Smooth muscle cell of the pulmonary artery (primary cell): Measurements from ENCODE around the gene AGPAT1. TPM values are rescaled to one million over a fixed set of nuclear protein-coding genes. Genes with fewer than 3 reads are reported as not detected.

Experiments
- total RNA-seq: library from RNA; depleted of rRNA; stranded (reverse); fragments of >200 nt; gene quantifications from 2 replicates; pipeline ENCODE4 v1.2.3, GENCODE V29; 2014

The AGPAT1 gene
- total RNA-seq, result 37.7 and 39.3 TPM in 2 replicates

GRCh38 chr6:32175711-32176475, at the start of gene AGPAT1:
TSS of gene AGPAT1 (minus strand) at chr6:32176084. CDS start at chr6:32171496, 4,588 bp downstream.

GRCh38 chr6:32223258-32224235, 47.7 kb upstream of the AGPAT1 start, which contains the start of gene NOTCH4:
TSS of gene NOTCH4 (minus strand) at chr6:32224067. CDS start at chr6:32223928, 139 bp downstream.

GRCh38 chr6:32192608-32193039, 16.7 kb upstream of the AGPAT1 start, which contains the start of gene GPSM3:
TSS of gene GPSM3 (minus strand) at chr6:32192643. CDS start at chr6:32192513, 130 bp downstream.

GRCh38 chr6:32190054-32190851, 14.4 kb upstream of the AGPAT1 start, which contains the start of gene PBX2:
TSS of gene PBX2 (minus strand) at chr6:32190202. CDS start at chr6:32189915, 287 bp downstream.

GRCh38 chr6:32184084-32184640, 8.3 kb upstream of the AGPAT1 start, which contains the start of gene AGER:
TSS of gene AGER (minus strand) at chr6:32184253. CDS start at chr6:32184222, 31 bp downstream.

GRCh38 chr6:32177788-32178546, 2.1 kb upstream of the AGPAT1 start, which contains the start of gene RNF5:
TSS of gene RNF5 (plus strand) at chr6:32178405. CDS start at chr6:32178512, 107 bp downstream.

GRCh38 chr6:32164295-32164694, 11.6 kb downstream of the AGPAT1 start, which contains the start of gene EGFL8:
TSS of gene EGFL8 (plus strand) at chr6:32164595. CDS start at chr6:32166166, 1,571 bp downstream.

GRCh38 chr6:32153564-32154513, 22.0 kb downstream of the AGPAT1 start, which contains the start of gene PPT2:
TSS of gene PPT2 (plus strand) at chr6:32154141. CDS start at chr6:32154595, 454 bp downstream.

GRCh38 chr6:32151863-32152768, 23.8 kb downstream of the AGPAT1 start, which contains the start of gene PRRT1:
TSS of gene PRRT1 (minus strand) at chr6:32151939. CDS start at chr6:32151827, 112 bp downstream.

GRCh38 chr6:32127717-32128592, 47.9 kb downstream of the AGPAT1 start, which contains the start of gene ATF6B:
TSS of gene ATF6B (minus strand) at chr6:32128246. CDS start at chr6:32128207, 39 bp downstream.

Other genes starting within 250 kb of the AGPAT1 start
- 1.7 and 4.7 TPM in 2 replicates for gene C2, start 248.4 kb downstream of the AGPAT1 start, total RNA-seq
- gene CFB, start 230.0 kb downstream of the AGPAT1 start, total RNA-seq, result 49.7 and 81.0 TPM in 2 replicates
- 78.7 and 86.4 TPM in 2 replicates for gene NELFE, start 217.1 kb downstream of the AGPAT1 start, total RNA-seq
- 66.7 and 73.4 TPM in 2 replicates for gene SKIC2, start 216.9 kb downstream of the AGPAT1 start, total RNA-seq
- gene DXO, start 203.9 kb downstream of the AGPAT1 start, total RNA-seq, result 10.8 and 15.1 TPM in 2 replicates
- 9.4 and 12.3 TPM in 2 replicates for gene C4A, start 194.0 kb downstream of the AGPAT1 start, total RNA-seq
- 8.4 and 12.6 TPM in 2 replicates for gene C4B, start 161.3 kb downstream of the AGPAT1 start, total RNA-seq
- 0.20 and 0.26 TPM in 2 replicates for gene CYP21A2, start 137.7 kb downstream of the AGPAT1 start, total RNA-seq
- 9.8 and 66.7 TPM in 2 replicates for gene TNXB, start 66.7 kb downstream of the AGPAT1 start, total RNA-seq
- 23.8 and 27.5 TPM in 2 replicates for gene ATF6B, start 47.8 kb downstream of the AGPAT1 start, total RNA-seq
- gene FKBPL, start 45.8 kb downstream of the AGPAT1 start, total RNA-seq, result 3.0 and 3.5 TPM in 2 replicates
- 0.36 and 0.39 TPM in 2 replicates for gene PRRT1, start 24.1 kb downstream of the AGPAT1 start, total RNA-seq
- gene PPT2, start 21.9 kb downstream of the AGPAT1 start, total RNA-seq, result 62.9 and 78.8 TPM in 2 replicates
- 1.4 and 1.5 TPM in 2 replicates for gene EGFL8, start 11.5 kb downstream of the AGPAT1 start, total RNA-seq
- gene RNF5, start 2.3 kb upstream of the AGPAT1 start, total RNA-seq, result 20.5 and 26.7 TPM in 2 replicates
- gene AGER, start 8.2 kb upstream of the AGPAT1 start, total RNA-seq, result 0.30 and 0.33 TPM in 2 replicates
- gene PBX2, start 14.1 kb upstream of the AGPAT1 start, total RNA-seq, result 38.8 and 45.9 TPM in 2 replicates
- 1.5 and 1.7 TPM in 2 replicates for gene GPSM3, start 16.6 kb upstream of the AGPAT1 start, total RNA-seq
- gene NOTCH4, start 48.0 kb upstream of the AGPAT1 start, total RNA-seq, result 0.65 and 0.96 TPM in 2 replicates
- not detected in 2 replicates for gene TSBP1, start 195.8 kb upstream of the AGPAT1 start, total RNA-seq
- gene BTNL2, start 231.1 kb upstream of the AGPAT1 start, total RNA-seq, result not detected in 2 replicates